Epithelial cell of prostate (primary cell): Measurements from ENCODE around the gene RHEB.

Experiments used
- DNase-seq: peaks from one replicate; pipeline ENCODE4 v3.0.0-alpha.2; 2011; ENCODE audit warnings: low read depth, low spot score
- H3K27ac ChIP-seq: fragments of 450-650 bp; 2 replicates; pipeline ENCODE4 v1.5.1; 2017; ENCODE audit warnings: mild to moderate bottlenecking

The RHEB gene

GRCh38 chr7:151481650-151482505, 37.8 kb downstream of the RHEB start:
- no peak overlapping the region for H3K27ac ChIP-seq

GRCh38 chr7:151477867-151478266, 41.8 kb downstream of the RHEB start:
- DNase-seq, result no peak
- no peak overlapping the region for H3K27ac ChIP-seq

More at GRCh38 chr7:151481650-151482505, 37.8 kb downstream of the RHEB start:
- no peak for DNase-seq

- no peak overlapping the region for H3K27ac ChIP-seq
- no peak for DNase-seq
Measured at GRCh38 chr7:151472644-151473380, 46.9 kb downstream of the RHEB start.

GRCh38 chr7:151470711-151471110, 49.0 kb downstream of the RHEB start:
- no peak overlapping the region for H3K27ac ChIP-seq
- DNase-seq, result no peak

GRCh38 chr7:151469281-151469680, 50.4 kb downstream of the RHEB start:
- DNase-seq, result no peak
- no peak overlapping the region for H3K27ac ChIP-seq

- DNase-seq, result no peak
- no peak overlapping the region for H3K27ac ChIP-seq
Measured at GRCh38 chr7:151468217-151469018, 51.3 kb downstream of the RHEB start.

GRCh38 chr7:151465169-151465568, 54.5 kb downstream of the RHEB start:
- no peak overlapping the region for H3K27ac ChIP-seq
- no peak for DNase-seq

GRCh38 chr7:151462306-151462779, 57.4 kb downstream of the RHEB start:
- DNase-seq, result no peak

GRCh38 chr7:151461942-151462230, 57.8 kb downstream of the RHEB start:
- DNase-seq, result no peak
- no peak overlapping the region for H3K27ac ChIP-seq

More at GRCh38 chr7:151462306-151462779, 57.4 kb downstream of the RHEB start:
- H3K27ac ChIP-seq, result no peak overlapping the region

- H3K27ac ChIP-seq, result no peak overlapping the region
- no peak for DNase-seq
Measured at GRCh38 chr7:151461096-151461941, 58.4 kb downstream of the RHEB start.

GRCh38 chr7:151460474-151460855, 59.2 kb downstream of the RHEB start:
- H3K27ac ChIP-seq, result peak overlapping the region; percentile 17

GRCh38 chr7:151459726-151460473, 59.8 kb downstream of the RHEB start:
- peak overlapping the region; percentile 17 for H3K27ac ChIP-seq
- no peak for DNase-seq

More at GRCh38 chr7:151460474-151460855, 59.2 kb downstream of the RHEB start:
- no peak for DNase-seq

- no peak for DNase-seq
- H3K27ac ChIP-seq, result no peak overlapping the region
Measured at GRCh38 chr7:151457534-151457933, 62.2 kb downstream of the RHEB start.

GRCh38 chr7:151456782-151457181, 62.9 kb downstream of the RHEB start:
- no peak overlapping the region for H3K27ac ChIP-seq
- DNase-seq, result no peak

GRCh38 chr7:151456276-151456675, 63.4 kb downstream of the RHEB start:
- no peak for DNase-seq
- H3K27ac ChIP-seq, result no peak overlapping the region

GRCh38 chr7:151455690-151456089, 64.0 kb downstream of the RHEB start:
- H3K27ac ChIP-seq, result no peak overlapping the region
- DNase-seq, result no peak

- H3K27ac ChIP-seq, result no peak overlapping the region
- no peak for DNase-seq
Measured at GRCh38 chr7:151454932-151455530, 64.7 kb downstream of the RHEB start.

- no peak overlapping the region for H3K27ac ChIP-seq
- DNase-seq, result no peak
Measured at GRCh38 chr7:151454305-151454704, 65.4 kb downstream of the RHEB start.

GRCh38 chr7:151453326-151453791, 66.3 kb downstream of the RHEB start:
- no peak for DNase-seq
- no peak overlapping the region for H3K27ac ChIP-seq
